ENCODE data around the gene FHOD3.

GRCh38 chr18:36580266-36580665 lies 282.8 kb downstream of the FHOD3 start:
- TF ChIP-seq CTCF (IDR thresholded peaks at IDR 0.05; ENCODE audit: insufficient read depth, low read depth, low read length) = no peak
- TF ChIP-seq EZH2 (IDR thresholded peaks at IDR 0.05; ENCODE audit: insufficient read depth, low read length) = no peak
